Activated naive CD4-positive, alpha-beta T cell treated with anti-CD3 and anti-CD28 coated beads for 36 hours (primary cell): ENCODE data around the gene WIPF3. TPM values are rescaled to one million over a fixed set of nuclear protein-coding genes. Genes with fewer than 3 reads are reported as not detected.

Experiments
- CTCF ChIA-PET: fragments of 350-600 bp; sonication (Branson Sonifier 250); formaldehyde crosslinking; loops from one replicate; lab custom pipeline; 2021; ENCODE audit warnings: antibody characterized with exemption; lab: Charles Lee
- DNase-seq: peaks from one replicate; pipeline ENCODE4 v3.0.0-alpha.2; 2020
- H3K27ac Mint-ChIP-seq: one replicate; pipeline ENCODE4 v1.8.0; 2021; ENCODE audit warnings: mild to moderate bottlenecking, mixed read lengths
- H3K27me3 Mint-ChIP-seq: one replicate; pipeline ENCODE4 v1.8.0; 2021; ENCODE audit warnings: low read depth, mixed read lengths
- H3K36me3 Mint-ChIP-seq: one replicate; pipeline ENCODE4 v1.8.0; 2021; ENCODE audit warnings: low read depth, mixed read lengths
- H3K4me1 Mint-ChIP-seq: one replicate; pipeline ENCODE4 v1.8.0; 2021; ENCODE audit warnings: low read depth, mixed read lengths
- H3K4me3 Mint-ChIP-seq: one replicate; pipeline ENCODE4 v1.8.0; 2021; ENCODE audit warnings: mild to moderate bottlenecking, moderate library complexity, mixed read lengths
- H3K9me3 Mint-ChIP-seq: one replicate; pipeline ENCODE4 v1.8.0; 2021; ENCODE audit warnings: mixed read lengths
- intact Hi-C: fragments of 100-400 bp; cut with micrococcal nuclease; formaldehyde crosslinking; loops from one replicate; pipeline ENCODE4 v1.15.1; 2023
- total RNA-seq, 2 experiments: library from RNA; stranded (reverse); gene quantifications; one replicate each; pipeline ENCODE4 v1.2.3, GENCODE V29; 2021

Gene WIPF3
- total RNA-seq, 2 experiments from 2014 or later: not detected

DNA sequence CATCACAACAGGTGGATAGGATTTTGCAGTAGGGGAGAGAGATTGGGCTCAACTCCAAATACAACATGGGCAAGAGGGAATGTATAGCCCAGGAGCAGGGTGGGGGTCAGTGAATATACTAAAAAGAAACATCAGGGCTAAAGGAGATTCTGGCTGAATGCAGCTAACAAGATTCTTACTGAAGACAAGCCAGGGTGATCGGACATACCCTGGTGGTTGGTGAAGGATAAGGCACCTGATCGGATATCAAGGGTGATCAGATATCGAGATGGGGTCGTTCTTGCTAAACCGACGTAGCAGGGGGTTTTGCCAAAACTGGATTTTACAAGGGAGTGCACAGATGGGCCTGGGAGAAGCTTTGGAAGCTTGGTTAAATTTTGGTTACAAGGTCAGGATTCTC lies 34.4 kb downstream of the WIPF3 start:
- Mint-ChIP-seq H3K4me1 (no peaks in the 10 kb centered on the region), H3K27ac (no peak overlapping the region), H3K4me3 (no peak overlapping the region), H3K9me3 (no peaks in the 10 kb centered on the region), H3K27me3 (peaks cover 13% of the 10 kb centered on the region), H3K36me3 (no peaks in the 10 kb centered on the region)
- DNase-seq: no peak
- CTCF ChIA-PET: no interaction called here
- intact Hi-C loops: no loop called here

DNA sequence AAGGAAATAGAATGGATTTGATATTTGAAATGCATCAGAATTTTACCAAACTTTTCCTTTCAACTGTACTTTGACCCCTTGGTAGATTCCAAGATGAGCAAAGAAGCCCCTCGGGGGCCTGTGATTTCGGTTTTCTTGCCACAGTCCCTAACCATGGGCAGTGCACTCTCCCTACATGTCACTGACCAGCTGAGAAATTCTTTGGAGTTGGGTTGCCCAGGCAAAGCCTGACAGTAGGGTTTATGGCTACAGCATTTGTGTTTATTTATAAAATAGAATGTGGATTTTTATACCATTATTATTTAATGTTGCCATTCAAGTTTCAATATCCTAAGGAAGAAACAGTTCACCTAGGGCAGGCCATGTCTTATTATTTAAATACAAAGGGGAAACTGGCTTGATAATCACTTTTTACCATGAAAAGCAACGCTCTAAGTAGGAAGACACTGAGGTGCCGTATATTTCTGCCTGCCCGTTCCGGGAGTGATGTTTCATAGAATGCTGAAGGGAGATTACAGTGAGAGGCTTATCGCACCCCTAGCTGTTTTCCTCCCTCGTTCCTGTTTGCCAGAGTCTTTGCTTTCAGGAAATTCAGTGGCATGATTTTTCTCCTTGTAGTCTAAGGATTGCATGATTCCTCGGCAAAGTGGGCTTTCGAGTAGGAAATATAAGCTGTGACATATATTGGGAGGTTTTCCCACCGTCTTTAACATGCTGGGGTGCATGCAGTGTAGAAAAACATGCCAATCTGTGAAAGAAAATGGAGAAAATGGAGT lies 35.8 kb downstream of the WIPF3 start:
- intact Hi-C loops: no loop called here
- Mint-ChIP-seq H3K4me3 (no peak overlapping the region), H3K36me3 (no peaks in the 10 kb centered on the region), H3K27ac (no peak overlapping the region), H3K27me3 (peaks cover 13% of the 10 kb centered on the region), H3K9me3 (no peaks in the 10 kb centered on the region), H3K4me1 (no peaks in the 10 kb centered on the region)
- CTCF ChIA-PET: no interaction called here
- DNase-seq: no peak

DNA sequence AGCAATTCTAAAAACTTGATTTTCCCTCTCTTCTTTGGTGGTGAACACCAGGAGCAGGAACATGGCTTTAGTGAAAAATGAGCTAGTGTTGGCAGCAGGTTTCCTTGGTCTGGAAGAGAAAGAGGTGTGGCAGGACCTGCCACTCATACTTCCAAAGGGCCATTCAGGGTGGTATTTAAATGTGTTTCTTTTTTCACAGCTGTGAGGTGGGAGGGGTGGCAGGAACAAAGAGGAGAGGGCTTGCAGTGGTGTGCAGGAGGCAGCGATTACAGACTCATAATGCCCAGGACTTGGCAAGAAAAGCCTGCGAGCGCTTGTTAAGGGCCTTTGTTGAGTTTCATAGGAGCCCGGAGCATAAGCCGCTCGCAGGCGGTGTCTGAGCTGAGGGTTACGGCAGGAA lies 36.8 kb downstream of the WIPF3 start:
- Mint-ChIP-seq H3K4me1 (no peaks in the 10 kb centered on the region), H3K36me3 (no peaks in the 10 kb centered on the region), H3K4me3 (no peak overlapping the region), H3K27me3 (peaks cover 13% of the 10 kb centered on the region), H3K9me3 (no peaks in the 10 kb centered on the region), H3K27ac (no peak overlapping the region)
- CTCF ChIA-PET: no interaction called here
- intact Hi-C loops: no loop called here
- no peak for DNase-seq

DNA sequence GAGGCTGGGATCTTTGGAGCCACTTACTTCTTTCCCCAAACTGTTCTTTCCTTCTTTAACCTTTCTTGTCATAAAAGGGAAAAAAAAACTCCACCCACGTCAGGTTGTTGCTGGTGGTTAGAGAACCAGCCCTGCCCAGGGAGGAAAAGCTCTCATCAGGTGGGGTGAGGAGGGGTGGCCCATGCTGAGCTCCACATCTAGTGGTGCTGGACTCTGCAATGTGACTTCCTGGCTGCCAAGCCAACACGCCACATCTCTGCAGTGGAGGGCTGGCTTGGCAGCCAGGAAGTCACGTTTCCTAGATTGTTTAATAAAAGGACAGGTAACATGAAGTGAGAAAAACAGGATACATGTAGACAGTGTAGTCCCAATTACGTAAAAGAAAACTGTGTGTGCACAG lies 37.4 kb downstream of the WIPF3 start:
- Mint-ChIP-seq H3K4me1 (no peaks in the 10 kb centered on the region), H3K27ac (no peak overlapping the region), H3K4me3 (no peak overlapping the region), H3K27me3 (peaks cover 13% of the 10 kb centered on the region), H3K9me3 (no peaks in the 10 kb centered on the region), H3K36me3 (no peaks in the 10 kb centered on the region)
- intact Hi-C loops: no loop called here
- no peak for DNase-seq
- CTCF ChIA-PET: no interaction called here

DNA sequence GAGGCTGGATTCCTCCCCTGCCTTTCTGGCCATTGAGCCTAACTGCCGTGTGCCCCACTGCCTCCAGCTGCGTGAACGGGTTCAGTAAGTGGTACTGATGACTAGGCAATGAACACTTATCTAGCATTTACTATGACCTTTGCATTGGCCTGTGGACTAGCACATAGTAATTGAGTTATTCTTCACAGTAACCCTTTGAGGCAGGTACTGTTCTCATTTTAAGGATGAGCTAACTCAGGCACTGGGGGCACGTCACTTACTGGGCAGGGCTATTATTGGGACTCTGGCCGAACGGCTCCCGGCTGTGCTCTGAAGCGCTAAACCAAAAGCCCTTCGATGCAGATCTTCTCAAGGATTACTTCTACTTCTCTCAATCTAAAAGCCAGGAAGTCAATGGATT lies 38.3 kb downstream of the WIPF3 start:
- no peak overlapping the region for H3K4me3 Mint-ChIP-seq
- CTCF ChIA-PET: interaction anchor here (1.3 kb wide), 1 partner anchor 32 kb away, joined by 4 read pairs; no protein-coding TSS in a partner anchor
- no peak for DNase-seq
- no peaks in the 10 kb centered on the region for H3K9me3 Mint-ChIP-seq
- intact Hi-C loops: no loop called here
- no peaks in the 10 kb centered on the region for H3K36me3 Mint-ChIP-seq
- H3K27ac Mint-ChIP-seq: no peak overlapping the region
- no peaks in the 10 kb centered on the region for H3K4me1 Mint-ChIP-seq
- peaks cover 13% of the 10 kb centered on the region for H3K27me3 Mint-ChIP-seq

DNA sequence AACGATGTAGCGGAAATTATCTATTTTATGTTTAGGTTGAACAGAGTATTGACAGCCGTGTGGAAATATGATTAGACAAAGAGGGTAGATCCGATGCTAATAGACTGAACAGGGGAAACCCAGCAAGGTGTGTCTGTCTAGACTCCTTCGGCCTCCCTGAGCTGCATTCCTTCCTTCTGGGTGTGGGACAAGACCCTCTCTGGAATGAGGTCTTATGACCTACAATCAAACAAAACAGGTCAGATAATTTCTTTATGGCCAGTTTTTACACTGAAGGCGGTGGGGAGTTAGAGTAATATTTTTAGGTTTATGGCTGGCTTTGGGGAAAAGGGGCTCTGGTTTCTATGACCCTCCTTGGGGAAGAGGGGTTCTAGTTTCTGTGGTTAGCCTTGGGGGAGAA lies 41.2 kb downstream of the WIPF3 start:
- peaks cover 10% of the 10 kb centered on the region for H3K27me3 Mint-ChIP-seq
- intact Hi-C loops: no loop called here
- H3K36me3 Mint-ChIP-seq: no peaks in the 10 kb centered on the region
- H3K4me3 Mint-ChIP-seq: no peak overlapping the region
- H3K4me1 Mint-ChIP-seq: no peaks in the 10 kb centered on the region
- no peaks in the 10 kb centered on the region for H3K9me3 Mint-ChIP-seq
- no peak for DNase-seq
- no peak overlapping the region for H3K27ac Mint-ChIP-seq
- CTCF ChIA-PET: interaction anchor here (0.7 kb wide), 1 partner anchor 29 kb away, joined by 3 read pairs; no protein-coding TSS in a partner anchor

DNA sequence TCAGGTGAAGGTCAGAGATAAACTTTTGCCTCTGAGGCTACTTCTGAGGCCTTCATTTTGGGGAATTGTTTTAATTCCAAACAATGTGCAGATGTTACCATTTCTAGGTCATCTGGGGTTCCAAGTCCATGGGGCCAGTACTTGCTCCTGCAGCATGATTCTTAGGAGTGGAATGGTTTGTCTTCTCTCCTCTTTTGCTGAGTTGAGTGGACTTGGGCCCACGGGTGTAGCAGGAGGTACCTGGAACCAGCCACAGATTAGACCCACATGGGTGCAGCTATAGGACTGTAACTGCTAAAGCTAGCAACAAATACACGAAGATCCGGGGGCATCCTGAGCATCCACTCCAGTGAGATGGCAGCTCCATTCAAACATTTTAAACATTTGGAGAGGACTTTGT lies 41.6 kb downstream of the WIPF3 start:
- no peaks in the 10 kb centered on the region for H3K4me1 Mint-ChIP-seq
- peaks cover 10% of the 10 kb centered on the region for H3K27me3 Mint-ChIP-seq
- H3K36me3 Mint-ChIP-seq: no peaks in the 10 kb centered on the region
- CTCF ChIA-PET: interaction anchor here (0.7 kb wide), 1 partner anchor 28 kb away, joined by 3 read pairs; no protein-coding TSS in a partner anchor
- H3K4me3 Mint-ChIP-seq: no peak overlapping the region
- no peaks in the 10 kb centered on the region for H3K9me3 Mint-ChIP-seq
- no peak for DNase-seq
- intact Hi-C loops: no loop called here
- no peak overlapping the region for H3K27ac Mint-ChIP-seq

DNA sequence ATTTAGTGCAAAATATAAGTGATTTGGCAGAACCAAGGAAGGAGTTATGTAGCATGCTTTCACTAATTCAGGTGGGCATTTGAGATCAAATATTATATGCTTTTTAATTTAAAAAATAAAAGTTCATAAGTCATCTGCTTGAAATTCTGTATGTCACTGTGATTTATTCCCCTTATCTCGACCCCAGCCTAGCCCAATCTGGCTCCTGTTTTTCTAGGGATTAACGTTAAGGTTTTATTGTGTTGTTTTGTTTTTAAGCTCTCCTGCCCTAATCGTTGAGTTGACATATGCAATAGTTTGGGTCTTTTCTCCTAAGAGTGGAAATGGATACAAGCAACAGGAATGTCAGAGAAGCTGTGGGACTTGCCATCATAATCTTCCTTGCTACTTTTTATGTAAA lies 42.6 kb downstream of the WIPF3 start:
- no peak overlapping the region for H3K4me3 Mint-ChIP-seq
- intact Hi-C loops: no loop called here
- H3K27ac Mint-ChIP-seq: no peak overlapping the region
- H3K9me3 Mint-ChIP-seq: no peaks in the 10 kb centered on the region
- no peaks in the 10 kb centered on the region for H3K4me1 Mint-ChIP-seq
- CTCF ChIA-PET: interaction anchor here (0.6 kb wide), 1 partner anchor 72 kb away, joined by 4 read pairs; no protein-coding TSS in a partner anchor
- peaks cover 8% of the 10 kb centered on the region for H3K27me3 Mint-ChIP-seq
- no peaks in the 10 kb centered on the region for H3K36me3 Mint-ChIP-seq
- no peak for DNase-seq

DNA sequence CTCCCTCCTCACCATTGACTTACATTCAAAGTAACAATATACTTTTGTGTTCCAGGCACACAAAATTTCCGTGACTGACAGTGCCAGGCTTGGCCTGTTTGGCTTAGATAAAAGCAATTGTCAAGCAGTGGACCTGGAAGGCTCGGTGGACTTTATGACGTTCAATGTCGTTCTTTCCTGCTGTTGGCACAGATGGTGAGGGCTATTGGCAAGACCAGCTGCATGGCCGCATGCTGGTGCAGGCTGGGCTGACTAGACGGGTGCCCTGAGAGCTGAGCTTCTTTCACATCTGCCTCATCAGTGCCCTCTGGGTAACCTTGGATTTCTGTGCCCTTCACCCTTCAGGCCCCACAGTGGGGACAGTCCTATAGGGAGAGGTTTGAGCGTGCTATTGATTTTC lies 45.2 kb downstream of the WIPF3 start:
- CTCF ChIA-PET: interaction anchor here (1.0 kb wide), 1 partner anchor 70 kb away, joined by 4 read pairs; no protein-coding TSS in a partner anchor
- intact Hi-C loops: no loop called here
- Mint-ChIP-seq H3K36me3 (no peaks in the 10 kb centered on the region), H3K9me3 (no peaks in the 10 kb centered on the region), H3K4me3 (no peak overlapping the region), H3K4me1 (no peaks in the 10 kb centered on the region), H3K27me3 (peaks cover 2% of the 10 kb centered on the region), H3K27ac (no peak overlapping the region)
- DNase-seq: no peak

DNA sequence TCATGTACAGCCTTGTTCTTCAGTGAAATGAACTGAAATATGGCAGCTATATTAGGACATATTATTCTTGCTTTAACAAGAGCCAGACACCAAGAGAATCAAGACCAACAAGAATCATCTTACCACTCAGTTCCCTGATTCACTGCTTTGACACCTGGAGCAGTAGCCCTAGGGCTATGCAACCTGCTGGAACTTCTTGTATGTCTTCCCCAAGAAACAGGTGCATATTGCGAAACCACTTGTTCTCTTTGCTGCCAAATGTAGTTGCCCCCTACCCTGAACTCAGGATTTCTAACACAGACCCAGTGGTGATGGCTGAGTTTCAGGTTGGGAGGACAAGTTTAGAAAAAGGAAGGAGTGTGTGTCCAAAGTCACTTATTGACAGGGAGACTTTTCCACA lies 46.1 kb downstream of the WIPF3 start:
- H3K27me3 Mint-ChIP-seq: no peaks in the 10 kb centered on the region
- no peaks in the 10 kb centered on the region for H3K9me3 Mint-ChIP-seq
- CTCF ChIA-PET: no interaction called here
- intact Hi-C loops: no loop called here
- DNase-seq: no peak
- H3K36me3 Mint-ChIP-seq: no peaks in the 10 kb centered on the region
- no peaks in the 10 kb centered on the region for H3K4me1 Mint-ChIP-seq
- H3K27ac Mint-ChIP-seq: no peak overlapping the region
- no peak overlapping the region for H3K4me3 Mint-ChIP-seq

DNA sequence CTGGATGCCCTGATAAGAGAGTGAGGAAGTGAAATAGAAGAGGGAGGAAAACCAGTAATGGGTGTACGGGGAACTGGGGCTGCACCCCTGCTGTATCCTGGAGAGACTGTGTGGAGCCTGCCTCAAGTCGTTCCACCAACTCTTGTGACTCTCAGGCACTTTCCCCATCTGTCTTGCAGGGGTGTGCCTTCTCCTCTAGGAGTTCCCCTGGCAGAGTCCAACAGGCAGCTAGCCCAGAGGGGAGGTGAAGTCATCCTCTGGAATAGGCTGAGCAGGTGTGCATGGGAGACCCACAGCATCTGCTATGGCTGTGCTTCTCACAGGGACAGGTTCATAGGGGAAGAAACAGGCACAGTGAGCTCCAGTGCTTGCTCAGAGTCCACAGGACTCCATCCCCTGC lies 46.8 kb downstream of the WIPF3 start:
- no peak for DNase-seq
- Mint-ChIP-seq H3K27ac (no peak overlapping the region), H3K27me3 (no peaks in the 10 kb centered on the region), H3K4me3 (no peak overlapping the region), H3K9me3 (no peaks in the 10 kb centered on the region), H3K4me1 (no peaks in the 10 kb centered on the region), H3K36me3 (no peaks in the 10 kb centered on the region)
- CTCF ChIA-PET: interaction anchor here (0.7 kb wide), 1 partner anchor 22 kb away, joined by 3 read pairs; no protein-coding TSS in a partner anchor
- intact Hi-C loops: no loop called here

DNA sequence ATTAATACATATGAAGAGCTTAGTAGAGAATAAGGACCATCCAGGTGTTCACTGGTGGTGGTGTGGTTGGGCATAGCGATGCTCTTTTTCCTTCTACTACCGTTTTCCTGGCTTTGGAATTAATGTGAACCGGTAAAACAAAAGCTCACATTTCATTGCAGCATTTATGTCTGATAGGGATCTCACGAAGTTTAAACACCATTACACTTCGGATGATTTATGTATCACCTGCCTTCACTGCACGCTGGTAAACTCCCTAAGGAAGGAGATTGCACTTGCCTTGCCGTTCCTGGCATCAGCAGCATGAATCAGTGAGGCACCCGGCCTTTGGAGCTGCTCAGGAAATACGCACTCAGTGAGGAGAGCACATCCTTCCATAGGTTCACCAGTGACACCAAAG lies 47.5 kb downstream of the WIPF3 start:
- Mint-ChIP-seq H3K36me3 (no peaks in the 10 kb centered on the region), H3K4me1 (no peaks in the 10 kb centered on the region), H3K4me3 (no peak overlapping the region), H3K27ac (no peak overlapping the region), H3K9me3 (no peaks in the 10 kb centered on the region), H3K27me3 (no peaks in the 10 kb centered on the region)
- intact Hi-C loops: no loop called here
- CTCF ChIA-PET: interaction anchor here (0.7 kb wide), 1 partner anchor 21 kb away, joined by 3 read pairs; no protein-coding TSS in a partner anchor
- no peak for DNase-seq
